Liver (tissue), 9 donors: ENCODE measurements around the gene CIAO3. TPM values are rescaled to one million over a fixed set of nuclear protein-coding genes. Genes with fewer than 3 reads are reported as not detected.

ENCODE experiments used
- DNase-seq: peaks from one replicate; pipeline ENCODE4 v3.0.0-alpha.2; 2017; ENCODE audit warnings: low spot score
- H3K27ac ChIP-seq, 2 donors: one replicate each; pipeline ENCODE4 v1.7.0; 2013; ENCODE audit warnings: inconsistent platforms in 2 of 2, low read length in 2 of 2, control low read depth in 1 of 2, low read depth in 1 of 2, mild to moderate bottlenecking in 1 of 2
- H3K27me3 ChIP-seq, 4 donors: one replicate each; pipeline versions ENCODE4 v1.6.1 to v1.7.0; 2013; ENCODE audit warnings: low read length in 3 of 4, inconsistent platforms in 1 of 4, mild to moderate bottlenecking in 1 of 4, moderate library complexity in 1 of 4; ENCODE audit not compliant: control insufficient read depth in 4 of 4, insufficient read depth in 4 of 4
- H3K36me3 ChIP-seq, 4 donors: one replicate each; pipeline versions ENCODE4 v1.6.1 to v1.7.0; 2013; ENCODE audit warnings: low read length in 3 of 4, mild to moderate bottlenecking in 3 of 4, low read depth in 1 of 4, moderate library complexity in 1 of 4; ENCODE audit not compliant: control insufficient read depth in 4 of 4, insufficient read depth in 3 of 4
- H3K4me1 ChIP-seq, 4 donors: one replicate each; pipeline versions ENCODE4 v1.6.1 to v1.7.0; 2013; ENCODE audit warnings: low read length in 3 of 4, mild to moderate bottlenecking in 3 of 4, moderate library complexity in 1 of 4; ENCODE audit not compliant: control insufficient read depth in 4 of 4, insufficient read depth in 4 of 4
- H3K4me3 ChIP-seq, 3 donors: one replicate each; pipeline versions ENCODE4 v1.6.1 to v1.7.0; 2013; ENCODE audit warnings: low read length in 3 of 3, control low read depth in 1 of 3, low read depth in 1 of 3, mild to moderate bottlenecking in 1 of 3
- H3K9ac ChIP-seq, 2 donors: one replicate each; pipeline ENCODE4 v1.7.0; 2013; ENCODE audit warnings: low read length in 2 of 2, mild to moderate bottlenecking in 2 of 2, moderate library complexity in 2 of 2, control low read depth in 1 of 2, low read depth in 1 of 2
- H3K9me3 ChIP-seq, 4 donors: one replicate each; pipeline versions ENCODE4 v1.6.1 to v1.7.0; 2013; ENCODE audit warnings: low read length in 3 of 4; ENCODE audit not compliant: control insufficient read depth in 4 of 4
- EGR1 ChIP-seq, 2 donors: IDR thresholded peaks; 2 replicates each; pipeline ENCODE4 v1.6.1; 2016 to 2018; ENCODE audit warnings: antibody characterized with exemption in 2 of 2, low read depth in 2 of 2
- FOXA1 ChIP-seq: IDR thresholded peaks from 2 replicates; pipeline ENCODE4 v1.6.1; 2016; ENCODE audit warnings: antibody characterized with exemption
- FOXA2 ChIP-seq: IDR thresholded peaks from 2 replicates; pipeline ENCODE4 v1.6.1; 2016; ENCODE audit warnings: antibody characterized with exemption
- GABPA ChIP-seq, 2 donors: IDR thresholded peaks in 1 of 2; conservative IDR thresholded peaks in 1 of 2; 2 replicates each; pipeline ENCODE4 v1.6.1; 2016; ENCODE audit warnings: antibody characterized with exemption in 2 of 2, mild to moderate bottlenecking in 1 of 2, moderate library complexity in 1 of 2
- HNF4A ChIP-seq, 2 donors: conservative IDR thresholded peaks; 2 replicates each; pipeline ENCODE4 v1.6.1; 2016; ENCODE audit warnings: antibody characterized with exemption in 2 of 2, mild to moderate bottlenecking in 2 of 2
- HNF4G ChIP-seq: IDR thresholded peaks from 2 replicates; pipeline ENCODE4 v1.6.1; 2016; ENCODE audit warnings: antibody characterized with exemption
- JUND ChIP-seq, 2 donors: IDR thresholded peaks; 2 replicates each; pipeline ENCODE4 v1.6.1; 2016; ENCODE audit warnings: antibody characterized with exemption in 2 of 2
- NR2F2 ChIP-seq: IDR thresholded peaks from 2 replicates; pipeline ENCODE4 v1.6.1; 2016; ENCODE audit warnings: antibody characterized with exemption
- RAD21 ChIP-seq, 2 donors: IDR thresholded peaks; 2 replicates each; pipeline ENCODE4 v1.6.1; 2016; ENCODE audit warnings: antibody characterized with exemption in 2 of 2, mild to moderate bottlenecking in 2 of 2
- RXRA ChIP-seq, 2 donors: IDR thresholded peaks; 2 replicates each; pipeline ENCODE4 v1.6.1; 2017 to 2018; ENCODE audit warnings: antibody characterized with exemption in 2 of 2, mild to moderate bottlenecking in 1 of 2
- SP1 ChIP-seq: IDR thresholded peaks from 2 replicates; pipeline ENCODE4 v1.6.1; 2018; ENCODE audit warnings: antibody characterized with exemption, mild to moderate bottlenecking
- TAF1 ChIP-seq: conservative IDR thresholded peaks from 2 replicates; pipeline ENCODE4 v1.6.1; 2016; ENCODE audit warnings: antibody characterized with exemption, mild to moderate bottlenecking
- YY1 ChIP-seq: IDR thresholded peaks from 2 replicates; pipeline ENCODE4 v1.6.1; 2016; ENCODE audit warnings: antibody characterized with exemption, mild to moderate bottlenecking
- WGBS: extraction: QIAGEN DNeasy Blood & Tissue Kit; methylation state at CpG from one replicate; pipeline ENCODE4 v1.1.7; 2013; 5-methylcytosine and 5-hydroxymethylcytosine counted together
- polyA plus RNA-seq, 2 donors: library from polyadenylated mRNA; stranded (reverse) in 1 of 2; unstranded in 1 of 2; fragments of 200-250 nt in 1 of 2; fragments of >200 nt in 1 of 2; fragmentation: Nextera tagmentation in 1 of 2; extraction: Ambion mirVana in 1 of 2; gene quantifications; one replicate each; pipeline versions ENCODE4 v1.2.1 to v1.2.3, GENCODE V29; 2013 to 2015
- total RNA-seq, 2 donors: library from RNA; depleted of rRNA; stranded (reverse); fragments of >200 nt; gene quantifications; one replicate each; pipeline ENCODE4 v1.2.3, GENCODE V29; 2014
- TF ChIP-seq, protein P1 (sequence below): IDR thresholded peaks from 2 replicates; pipeline ENCODE4 v1.6.1; 2016; ENCODE audit warnings: antibody characterized with exemption
- TF ChIP-seq, protein P2 (sequence below): IDR thresholded peaks from 2 replicates; pipeline ENCODE4 v1.6.1; 2016; ENCODE audit warnings: antibody characterized with exemption, mild to moderate bottlenecking
- TF ChIP-seq, protein P3 (sequence below): fragments of 150-350 bp; IDR thresholded peaks from 2 replicates; pipeline ENCODE4 v1.5.1; 2017; ENCODE audit warnings: improper control_type of control experiment, low read depth, low read length; ENCODE audit not compliant: missing input control
- TF ChIP-seq, protein P4 (sequence below): IDR thresholded peaks from 2 replicates; pipeline ENCODE4 v1.6.1; 2016; ENCODE audit warnings: antibody characterized with exemption
- donor health status: healthy.
- donor health status: healthy.
- donor health status: healthy.
- donor health status: healthy.
- donor health status: healthy.

CIAO3 gene
- total and polyA plus RNA-seq, 4 donors, result 13.2 to 24.3 (median 16.5) TPM

DNA sequence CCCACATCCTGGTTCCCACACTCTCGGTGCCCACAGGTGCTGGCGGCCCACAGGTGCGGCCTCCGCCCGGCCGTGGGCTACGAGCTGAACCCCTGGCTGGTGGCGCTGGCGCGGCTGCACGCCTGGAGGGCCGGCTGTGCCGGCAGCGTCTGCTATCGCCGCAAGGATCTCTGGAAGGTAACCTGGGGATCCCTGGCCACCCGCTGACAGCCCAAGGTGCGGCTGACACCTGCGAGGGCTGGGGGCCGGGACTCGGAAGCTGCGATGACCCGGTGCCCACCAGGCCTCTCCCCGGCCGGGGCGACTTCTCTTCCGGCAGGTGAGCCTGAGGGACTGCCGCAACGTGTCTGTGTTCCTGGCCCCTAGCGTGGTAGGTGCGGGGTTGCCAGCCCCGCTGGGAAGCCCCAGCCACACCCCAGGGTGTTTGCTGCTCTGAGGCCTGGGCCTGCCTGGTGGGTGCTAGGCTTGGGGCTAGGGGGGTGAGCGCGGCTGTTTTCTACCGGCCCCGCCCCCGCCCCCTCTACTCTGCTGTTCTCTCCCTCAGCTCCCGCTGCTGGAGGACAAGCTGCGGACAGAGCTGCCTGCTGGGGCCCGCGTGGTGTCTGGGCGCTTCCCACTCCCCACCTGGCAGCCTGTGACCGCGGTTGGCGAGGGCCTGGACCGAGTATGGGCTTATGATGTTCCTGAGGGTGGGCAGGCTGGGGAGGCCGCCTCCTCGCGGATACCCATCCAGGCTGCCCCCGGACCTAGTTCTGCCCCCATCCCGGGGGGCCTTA is 18.8 kb downstream of the CIAO3 start:
- 90% methylated on average over 51 of the region's 51 CpGs for WGBS
- Histone ChIP-seq H3K27me3 (no peaks in the 10 kb centered on the region), H3K9ac (no peak overlapping the region), H3K36me3 (no peaks in the 10 kb centered on the region), H3K4me3 (peak overlapping the region in 2 of 3 donors; percentile 73 to 86), H3K27ac (no peak overlapping the region), H3K4me1 (peaks cover 8 to 28% (median 20%) of the 10 kb centered on the region in 4 donors), H3K9me3 (no peaks in the 10 kb centered on the region)
- TF ChIP-seq HNF4G (no peak), TAF1 (no peak), FOXA1 (no peak), NR2F2 (no peak)
- TF ChIP-seq, protein P1, sequence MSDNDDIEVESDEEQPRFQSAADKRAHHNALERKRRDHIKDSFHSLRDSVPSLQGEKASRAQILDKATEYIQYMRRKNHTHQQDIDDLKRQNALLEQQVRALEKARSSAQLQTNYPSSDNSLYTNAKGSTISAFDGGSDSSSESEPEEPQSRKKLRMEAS, result no peak
- DNase-seq, result no peak

DNA sequence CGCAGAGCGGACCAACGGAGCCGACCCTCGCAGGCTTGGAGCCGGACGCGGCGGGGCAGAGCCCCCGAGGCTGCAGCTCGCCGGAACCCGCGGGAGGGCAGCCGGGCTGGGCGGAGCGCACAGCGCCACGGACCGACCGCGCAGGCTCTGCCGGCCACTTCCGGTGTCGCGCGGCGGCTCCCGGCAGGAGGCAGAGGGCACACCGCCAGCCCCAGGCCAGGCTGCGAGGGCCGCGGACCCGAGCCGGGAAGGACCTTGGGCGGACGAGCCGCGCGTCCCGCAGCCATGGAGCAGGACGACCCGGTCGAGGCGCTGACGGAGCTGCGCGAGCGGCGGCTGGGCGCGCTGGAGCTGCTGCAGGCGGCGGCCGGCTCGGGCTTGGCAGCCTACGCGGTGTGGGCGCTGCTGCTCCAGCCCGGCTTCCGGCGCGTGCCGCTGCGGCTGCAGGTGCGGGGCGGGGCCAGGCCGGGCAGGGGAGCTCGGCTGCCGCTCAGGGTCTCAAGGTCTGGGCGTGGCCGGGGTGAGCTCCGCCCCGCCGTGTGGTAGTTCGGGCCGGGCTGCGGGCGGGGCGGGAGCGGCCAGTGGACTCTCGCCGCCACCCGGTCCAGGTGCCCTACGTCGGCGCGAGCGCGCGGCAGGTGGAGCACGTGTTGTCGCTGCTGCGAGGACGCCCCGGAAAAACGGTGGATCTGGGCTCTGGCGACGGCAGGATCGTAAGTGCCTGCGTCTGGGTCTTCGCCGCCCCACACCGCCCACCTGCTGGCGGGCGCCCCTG is 19.6 kb downstream of the CIAO3 start, which contains the start of gene ANTKMT:
Gene ANTKMT (plus strand): TSS at position 157 of the 775 bp plus-strand sequence. CDS start 129 bp downstream, at position 286.
- Histone ChIP-seq H3K27me3 (no peaks in the 10 kb centered on the region), H3K27ac (peak within 1 kb of the TSS; percentile 53 to 84), H3K4me1 (peaks cover 15 to 33% (median 25%) of the 10 kb centered on the region in 4 donors), H3K9me3 (no peaks in the 10 kb centered on the region), H3K4me3 (peak within 1 kb of the TSS; percentile 73 to 86 (median 82)), H3K9ac (peak within 1 kb of the TSS in 1 of 2 donors; percentile 87), H3K36me3 (peaks cover 0 to 2% (median 0%) of the 10 kb centered on the region in 4 donors)
- TF ChIP-seq, protein P2, sequence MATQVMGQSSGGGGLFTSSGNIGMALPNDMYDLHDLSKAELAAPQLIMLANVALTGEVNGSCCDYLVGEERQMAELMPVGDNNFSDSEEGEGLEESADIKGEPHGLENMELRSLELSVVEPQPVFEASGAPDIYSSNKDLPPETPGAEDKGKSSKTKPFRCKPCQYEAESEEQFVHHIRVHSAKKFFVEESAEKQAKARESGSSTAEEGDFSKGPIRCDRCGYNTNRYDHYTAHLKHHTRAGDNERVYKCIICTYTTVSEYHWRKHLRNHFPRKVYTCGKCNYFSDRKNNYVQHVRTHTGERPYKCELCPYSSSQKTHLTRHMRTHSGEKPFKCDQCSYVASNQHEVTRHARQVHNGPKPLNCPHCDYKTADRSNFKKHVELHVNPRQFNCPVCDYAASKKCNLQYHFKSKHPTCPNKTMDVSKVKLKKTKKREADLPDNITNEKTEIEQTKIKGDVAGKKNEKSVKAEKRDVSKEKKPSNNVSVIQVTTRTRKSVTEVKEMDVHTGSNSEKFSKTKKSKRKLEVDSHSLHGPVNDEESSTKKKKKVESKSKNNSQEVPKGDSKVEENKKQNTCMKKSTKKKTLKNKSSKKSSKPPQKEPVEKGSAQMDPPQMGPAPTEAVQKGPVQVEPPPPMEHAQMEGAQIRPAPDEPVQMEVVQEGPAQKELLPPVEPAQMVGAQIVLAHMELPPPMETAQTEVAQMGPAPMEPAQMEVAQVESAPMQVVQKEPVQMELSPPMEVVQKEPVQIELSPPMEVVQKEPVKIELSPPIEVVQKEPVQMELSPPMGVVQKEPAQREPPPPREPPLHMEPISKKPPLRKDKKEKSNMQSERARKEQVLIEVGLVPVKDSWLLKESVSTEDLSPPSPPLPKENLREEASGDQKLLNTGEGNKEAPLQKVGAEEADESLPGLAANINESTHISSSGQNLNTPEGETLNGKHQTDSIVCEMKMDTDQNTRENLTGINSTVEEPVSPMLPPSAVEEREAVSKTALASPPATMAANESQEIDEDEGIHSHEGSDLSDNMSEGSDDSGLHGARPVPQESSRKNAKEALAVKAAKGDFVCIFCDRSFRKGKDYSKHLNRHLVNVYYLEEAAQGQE, result no peak
- TF ChIP-seq GABPA (IDR thresholded peaks at IDR 0.05 in 1 of 2, conservative IDR thresholded peaks at IDR 0.05 in 1 of 2), result peak in 1 of 2 donors; percentile 77
- TF ChIP-seq YY1, result no peak
- no peak for TF ChIP-seq FOXA1
- WGBS, result 11% methylated on average over 106 of the region's 106 CpGs
- peak; percentile 79 for DNase-seq

DNA sequence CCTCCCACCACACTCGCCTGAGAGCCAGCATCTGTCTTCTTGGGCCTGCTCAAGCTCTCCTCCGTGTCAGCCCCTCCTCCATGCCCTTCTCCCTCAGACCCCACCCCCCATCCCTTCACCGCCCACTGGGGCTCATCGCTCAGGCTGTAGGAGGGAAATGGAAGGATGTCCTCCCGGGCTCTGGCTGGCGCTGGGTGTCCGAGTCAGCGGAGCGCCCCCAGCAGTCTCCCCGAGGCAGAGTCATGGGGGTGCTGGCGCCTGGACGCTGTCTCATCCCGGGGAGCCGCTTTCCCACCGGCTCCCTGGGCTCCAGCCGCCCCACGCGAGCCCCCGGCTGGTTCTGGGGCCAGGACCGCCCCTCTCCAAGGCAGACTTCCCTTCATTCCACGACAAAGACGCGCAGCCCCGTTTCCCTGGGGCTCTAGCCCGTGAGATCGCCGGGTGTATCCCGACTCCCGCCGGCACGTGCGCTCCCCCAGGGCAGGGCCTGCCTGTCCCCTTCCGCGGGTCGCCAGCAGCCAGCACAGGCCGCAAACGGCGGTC is 20.3 kb downstream of the CIAO3 start:
- H3K9me3 ChIP-seq, result no peaks in the 10 kb centered on the region
- no peak for DNase-seq
- H3K27me3 ChIP-seq, result no peaks in the 10 kb centered on the region
- peak overlapping the region; percentile 73 to 86 (median 82) for H3K4me3 ChIP-seq
- H3K4me1 ChIP-seq, result peaks cover 22 to 39% (median 31%) of the 10 kb centered on the region in 4 donors
- peak overlapping the region; percentile 53 to 84 for H3K27ac ChIP-seq
- under 1% methylated on average over 38 of the region's 38 CpGs for WGBS
- H3K36me3 ChIP-seq, result peaks cover 0 to 2% (median 0%) of the 10 kb centered on the region in 4 donors
- peak overlapping the region in 1 of 2 donors; percentile 87 for H3K9ac ChIP-seq
- TF ChIP-seq, protein P1, result no peak
- TF ChIP-seq FOXA1, result no peak
- TF ChIP-seq HNF4A (conservative IDR thresholded peaks at IDR 0.05), result no peak
- TF ChIP-seq RXRA (IDR thresholded peaks at IDR 0.05), result no peak
- TF ChIP-seq HNF4G, result no peak
- no peak for TF ChIP-seq EGR1 (IDR thresholded peaks at IDR 0.05; ENCODE audit: low read depth in 2 of 2)
- no peak for TF ChIP-seq JUND (IDR thresholded peaks at IDR 0.05)
- TF ChIP-seq, protein P3, sequence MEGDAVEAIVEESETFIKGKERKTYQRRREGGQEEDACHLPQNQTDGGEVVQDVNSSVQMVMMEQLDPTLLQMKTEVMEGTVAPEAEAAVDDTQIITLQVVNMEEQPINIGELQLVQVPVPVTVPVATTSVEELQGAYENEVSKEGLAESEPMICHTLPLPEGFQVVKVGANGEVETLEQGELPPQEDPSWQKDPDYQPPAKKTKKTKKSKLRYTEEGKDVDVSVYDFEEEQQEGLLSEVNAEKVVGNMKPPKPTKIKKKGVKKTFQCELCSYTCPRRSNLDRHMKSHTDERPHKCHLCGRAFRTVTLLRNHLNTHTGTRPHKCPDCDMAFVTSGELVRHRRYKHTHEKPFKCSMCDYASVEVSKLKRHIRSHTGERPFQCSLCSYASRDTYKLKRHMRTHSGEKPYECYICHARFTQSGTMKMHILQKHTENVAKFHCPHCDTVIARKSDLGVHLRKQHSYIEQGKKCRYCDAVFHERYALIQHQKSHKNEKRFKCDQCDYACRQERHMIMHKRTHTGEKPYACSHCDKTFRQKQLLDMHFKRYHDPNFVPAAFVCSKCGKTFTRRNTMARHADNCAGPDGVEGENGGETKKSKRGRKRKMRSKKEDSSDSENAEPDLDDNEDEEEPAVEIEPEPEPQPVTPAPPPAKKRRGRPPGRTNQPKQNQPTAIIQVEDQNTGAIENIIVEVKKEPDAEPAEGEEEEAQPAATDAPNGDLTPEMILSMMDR, result no peak
- no peak for TF ChIP-seq NR2F2
- no peak for TF ChIP-seq RAD21 (IDR thresholded peaks at IDR 0.05)
- no peak for TF ChIP-seq YY1
- no peak for TF ChIP-seq TAF1
- TF ChIP-seq SP1, result no peak
- TF ChIP-seq FOXA2, result no peak
- TF ChIP-seq, protein P4, sequence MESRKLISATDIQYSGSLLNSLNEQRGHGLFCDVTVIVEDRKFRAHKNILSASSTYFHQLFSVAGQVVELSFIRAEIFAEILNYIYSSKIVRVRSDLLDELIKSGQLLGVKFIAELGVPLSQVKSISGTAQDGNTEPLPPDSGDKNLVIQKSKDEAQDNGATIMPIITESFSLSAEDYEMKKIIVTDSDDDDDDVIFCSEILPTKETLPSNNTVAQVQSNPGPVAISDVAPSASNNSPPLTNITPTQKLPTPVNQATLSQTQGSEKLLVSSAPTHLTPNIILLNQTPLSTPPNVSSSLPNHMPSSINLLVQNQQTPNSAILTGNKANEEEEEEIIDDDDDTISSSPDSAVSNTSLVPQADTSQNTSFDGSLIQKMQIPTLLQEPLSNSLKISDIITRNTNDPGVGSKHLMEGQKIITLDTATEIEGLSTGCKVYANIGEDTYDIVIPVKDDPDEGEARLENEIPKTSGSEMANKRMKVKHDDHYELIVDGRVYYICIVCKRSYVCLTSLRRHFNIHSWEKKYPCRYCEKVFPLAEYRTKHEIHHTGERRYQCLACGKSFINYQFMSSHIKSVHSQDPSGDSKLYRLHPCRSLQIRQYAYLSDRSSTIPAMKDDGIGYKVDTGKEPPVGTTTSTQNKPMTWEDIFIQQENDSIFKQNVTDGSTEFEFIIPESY, result no peak
- TF ChIP-seq GABPA (IDR thresholded peaks at IDR 0.05 in 1 of 2, conservative IDR thresholded peaks at IDR 0.05 in 1 of 2), result no peak
